ENCODE measurements around the gene ABHD17B. TPM values are rescaled to one million over a fixed set of nuclear protein-coding genes. Genes with fewer than 3 reads are reported as not detected.

Gene ABHD17B
- total RNA-seq, 3 donors from 2014 or later (not counting 1 experiment from before 2014, with no cell fraction given) = 28.7 to 34.4 (median 30.3) TPM

GRCh38 chr9:71918419-71918818 is 7.4 kb upstream of the ABHD17B start:
- Mint-ChIP-seq H3K27ac (no peak overlapping the region), H3K4me3 (no peak overlapping the region), H3K27me3 (ENCODE audit: low read depth in 2 of 2) (no peaks in the 10 kb centered on the region), H3K36me3 (no peaks in the 10 kb centered on the region), H3K4me1 (peaks cover 21 to 29% of the 10 kb centered on the region in 2 donors), H3K9me3 (no peaks in the 10 kb centered on the region)
- DNase-seq (no peak), ATAC-seq (no peak)
- intact Hi-C loops (cut with micrococcal nuclease) = no loop called here
- Histone ChIP-seq H3K9me3 (ENCODE audit: control insufficient read depth, insufficient read depth, low read length) (no peaks in the 10 kb centered on the region), H3K4me3 (ENCODE audit: low read length) (no peak overlapping the region), H3K27ac (ENCODE audit: low read length) (no peak overlapping the region), H3K36me3 (ENCODE audit: control insufficient read depth, insufficient read depth, low read length) (peaks cover 3% of the 10 kb centered on the region), H3K4me1 (ENCODE audit: control insufficient read depth, insufficient read depth, low read length) (no peaks in the 10 kb centered on the region), H3K27me3 (ENCODE audit: control insufficient read depth, insufficient read depth, low read length) (no peaks in the 10 kb centered on the region)
- no peak for TF ChIP-seq CTCF (IDR thresholded peaks at IDR 0.05)
- 100% methylated on average over 4 of the region's 5 CpGs for WGBS (ENCODE audit: insufficient coverage)

- Histone ChIP-seq H3K4me1 (ENCODE audit: control insufficient read depth, insufficient read depth, low read length) (peaks cover 8% of the 10 kb centered on the region), H3K9me3 (ENCODE audit: control insufficient read depth, insufficient read depth, low read length) (no peaks in the 10 kb centered on the region), H3K27me3 (ENCODE audit: control insufficient read depth, insufficient read depth, low read length) (no peaks in the 10 kb centered on the region), H3K27ac (ENCODE audit: low read length) (no peak overlapping the region), H3K36me3 (ENCODE audit: control insufficient read depth, insufficient read depth, low read length) (peaks cover 3% of the 10 kb centered on the region), H3K4me3 (ENCODE audit: low read length) (no peak overlapping the region)
- H3K4me1 Mint-ChIP-seq = peaks cover 26 to 30% of the 10 kb centered on the region in 2 donors
- intact Hi-C loops (cut with micrococcal nuclease) = no loop called here
- ATAC-seq (no peak), DNase-seq (no peak)
- no peaks in the 10 kb centered on the region for H3K9me3 Mint-ChIP-seq
- H3K27me3 Mint-ChIP-seq (ENCODE audit: low read depth in 2 of 2) = no peaks in the 10 kb centered on the region
- H3K4me3 Mint-ChIP-seq = no peak overlapping the region
- H3K27ac Mint-ChIP-seq = no peak overlapping the region
- H3K36me3 Mint-ChIP-seq = no peaks in the 10 kb centered on the region
- no peak for TF ChIP-seq CTCF (IDR thresholded peaks at IDR 0.05)
These were observed 6.0 kb upstream of the ABHD17B start for GRCh38 chr9:71916834-71917534.

- H3K27me3 Mint-ChIP-seq (ENCODE audit: low read depth in 2 of 2) = no peaks in the 10 kb centered on the region
- no peak overlapping the region for H3K27ac Mint-ChIP-seq
- H3K36me3 Mint-ChIP-seq = no peaks in the 10 kb centered on the region
- ATAC-seq (no peak), DNase-seq (no peak)
- H3K4me3 Mint-ChIP-seq = no peak overlapping the region
- intact Hi-C loops (cut with micrococcal nuclease) = no loop called here
- no peak for TF ChIP-seq CTCF (IDR thresholded peaks at IDR 0.05)
- no peak overlapping the region for H3K27ac ChIP-seq (ENCODE audit: low read length)
- H3K27me3 ChIP-seq (ENCODE audit: control insufficient read depth, insufficient read depth, low read length) = no peaks in the 10 kb centered on the region
- peaks cover 12% of the 10 kb centered on the region for H3K4me1 ChIP-seq (ENCODE audit: control insufficient read depth, insufficient read depth, low read length)
- no peaks in the 10 kb centered on the region for H3K9me3 Mint-ChIP-seq
- H3K4me3 ChIP-seq (ENCODE audit: low read length) = no peak overlapping the region
- H3K4me1 Mint-ChIP-seq = peaks cover 39 to 41% of the 10 kb centered on the region in 2 donors
- H3K9me3 ChIP-seq (ENCODE audit: control insufficient read depth, insufficient read depth, low read length) = no peaks in the 10 kb centered on the region
- H3K36me3 ChIP-seq (ENCODE audit: control insufficient read depth, insufficient read depth, low read length) = peaks cover 3% of the 10 kb centered on the region
These were observed 4.5 kb upstream of the ABHD17B start for GRCh38 chr9:71915495-71915894.

GRCh38 chr9:71911908-71912335 is 929 bp upstream of the ABHD17B start:
- Mint-ChIP-seq H3K36me3 (no peaks in the 10 kb centered on the region), H3K27ac (peak overlapping the region; percentile 97), H3K4me3 (peak overlapping the region; percentile 100), H3K27me3 (ENCODE audit: low read depth in 2 of 2) (no peaks in the 10 kb centered on the region), H3K9me3 (no peaks in the 10 kb centered on the region), H3K4me1 (peaks cover 62 to 67% of the 10 kb centered on the region in 2 donors)
- H3K4me1 ChIP-seq (ENCODE audit: control insufficient read depth, insufficient read depth, low read length) = peaks cover 12% of the 10 kb centered on the region
- H3K9me3 ChIP-seq (ENCODE audit: control insufficient read depth, insufficient read depth, low read length) = no peaks in the 10 kb centered on the region
- DNase-seq (no peak), ATAC-seq (no peak)
- TF ChIP-seq CTCF (IDR thresholded peaks at IDR 0.05) = no peak
- H3K4me3 ChIP-seq (ENCODE audit: low read length) = peak overlapping the region; percentile 62
- 3% methylated on average over 8 of the region's 9 CpGs for WGBS (ENCODE audit: insufficient coverage)
- intact Hi-C loops (cut with micrococcal nuclease) = loop anchor here (2.0 to 5.0 kb wide), 4 partner anchors 15 to 450 kb away; no protein-coding TSS in a partner anchor
- H3K27me3 ChIP-seq (ENCODE audit: control insufficient read depth, insufficient read depth, low read length) = no peaks in the 10 kb centered on the region
- H3K36me3 ChIP-seq (ENCODE audit: control insufficient read depth, insufficient read depth, low read length) = no peaks in the 10 kb centered on the region
- peak overlapping the region; percentile 80 for H3K27ac ChIP-seq (ENCODE audit: low read length)
